Measurements from ENCODE around the gene PRKG1. TPM values are rescaled to one million over a fixed set of nuclear protein-coding genes. Genes with fewer than 3 reads are reported as not detected.

Gene PRKG1
- total RNA-seq, 1 experiment from 2014 or later, result 10.4 TPM

DNA sequence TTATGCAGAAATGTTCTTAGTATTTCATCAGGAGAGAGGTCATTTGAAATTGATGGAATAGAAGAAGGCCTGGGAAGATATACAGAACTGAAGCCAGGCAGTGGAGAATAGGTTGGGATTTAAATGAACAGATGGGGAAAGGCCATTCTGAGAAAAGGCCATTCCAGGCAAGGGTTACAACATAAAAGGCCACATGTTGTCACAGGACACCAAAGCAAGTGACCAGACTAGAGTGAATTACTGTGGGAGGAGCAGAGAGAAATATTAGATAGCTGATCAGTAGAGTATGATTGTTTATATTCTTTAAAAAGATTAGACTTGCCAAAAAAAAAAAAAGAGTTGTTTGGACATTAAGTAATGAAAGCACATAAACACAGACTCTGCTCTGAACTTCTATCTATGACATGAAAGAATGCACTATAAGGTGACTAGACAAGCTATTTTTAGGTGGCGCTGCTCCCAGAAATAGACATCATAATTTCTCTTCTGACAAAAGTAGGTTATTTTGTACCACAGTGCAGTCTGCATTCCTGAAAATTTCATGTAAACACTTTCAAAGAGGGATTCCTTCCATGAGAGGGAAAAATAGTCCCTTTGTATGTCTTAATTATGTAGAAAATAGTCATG, 1184.6 kb downstream of the PRKG1 start:
- Histone ChIP-seq H3K4ac (ENCODE audit: low read depth, low read length) (no peak overlapping the region), H3K27ac (ENCODE audit: insufficient read length, low read depth, low read length) (no peak overlapping the region), H3K4me2 (ENCODE audit: insufficient read depth, insufficient read length, low read length) (no peak overlapping the region), H3K23ac (ENCODE audit: insufficient read length, low read depth, low read length) (no peak overlapping the region), H4K8ac (replicated peaks; ENCODE audit: insufficient read length, low read depth, low read length) (no peak overlapping the region), H2AFZ (ENCODE audit: low read length) (no peak overlapping the region), H3T11ph (ENCODE audit: low read length) (no peak overlapping the region), H4K20me1 (ENCODE audit: control insufficient read depth, insufficient read depth, insufficient read length) (no peaks in the 10 kb centered on the region), H2AK5ac (ENCODE audit: insufficient read length, low read length) (no peak overlapping the region), H3K79me2 (ENCODE audit: insufficient read depth, low read length) (no peaks in the 10 kb centered on the region), H3K9ac (ENCODE audit: extremely low read depth, insufficient read length, low read length) (no peak overlapping the region), H2BK5ac (ENCODE audit: insufficient read length, low read length) (no peak overlapping the region), H3K79me1 (ENCODE audit: insufficient read depth, low read depth, low read length, poor library complexity, severe bottlenecking) (no peaks in the 10 kb centered on the region), H3K56ac (ENCODE audit: insufficient read length, low read depth, low read length) (no peak overlapping the region), H3K14ac (ENCODE audit: insufficient read depth, low read length) (no peak overlapping the region), H2BK15ac (ENCODE audit: low read depth, low read length) (no peak overlapping the region), H3K9me3 (ENCODE audit: control insufficient read depth, low read depth, low read length) (no peaks in the 10 kb centered on the region), H3K23me2 (ENCODE audit: insufficient read length, low read depth, low read length, poor library complexity, severe bottlenecking) (no peaks in the 10 kb centered on the region), H3K27me3 (ENCODE audit: insufficient read depth, low read length) (no peaks in the 10 kb centered on the region), H2BK120ac (ENCODE audit: low read depth, low read length, poor library complexity, severe bottlenecking) (no peak overlapping the region), H4K5ac (ENCODE audit: insufficient read length, low read depth, low read length) (no peak overlapping the region), H4K91ac (ENCODE audit: insufficient read length, low read depth, low read length) (no peak overlapping the region), H3K18ac (ENCODE audit: insufficient read length, low read depth, low read length) (no peak overlapping the region), H2BK20ac (ENCODE audit: low read depth, low read length, poor library complexity, severe bottlenecking) (no peak overlapping the region), H3K4me1 (ENCODE audit: insufficient read depth, low read length) (peaks cover 3% of the 10 kb centered on the region; the same call in 1 of the 2 replicates), H2BK12ac (ENCODE audit: insufficient read length, low read depth, low read length) (no peak overlapping the region)
- Mint-ChIP-seq H3K4me1 (peaks cover 6 to 8% of the 10 kb centered on the region in 2 experiments), H3K9me3 (no peaks in the 10 kb centered on the region), H3K36me3 (ENCODE audit: insufficient read depth in 1 of 3, low read depth in 3 of 3) (no peaks in the 10 kb centered on the region), H3K27ac (no peak overlapping the region), H3K27me3 (ENCODE audit: low read depth) (no peaks in the 10 kb centered on the region), H3K4me3 (no peak overlapping the region)
- no CpG with 5 or more reads among the region's 1 CpG for whole genome bisulfite sequencing (ENCODE audit: extremely low coverage, insufficient read length, low lambda C conversion rate)
- TF ChIP-seq, protein P1, sequence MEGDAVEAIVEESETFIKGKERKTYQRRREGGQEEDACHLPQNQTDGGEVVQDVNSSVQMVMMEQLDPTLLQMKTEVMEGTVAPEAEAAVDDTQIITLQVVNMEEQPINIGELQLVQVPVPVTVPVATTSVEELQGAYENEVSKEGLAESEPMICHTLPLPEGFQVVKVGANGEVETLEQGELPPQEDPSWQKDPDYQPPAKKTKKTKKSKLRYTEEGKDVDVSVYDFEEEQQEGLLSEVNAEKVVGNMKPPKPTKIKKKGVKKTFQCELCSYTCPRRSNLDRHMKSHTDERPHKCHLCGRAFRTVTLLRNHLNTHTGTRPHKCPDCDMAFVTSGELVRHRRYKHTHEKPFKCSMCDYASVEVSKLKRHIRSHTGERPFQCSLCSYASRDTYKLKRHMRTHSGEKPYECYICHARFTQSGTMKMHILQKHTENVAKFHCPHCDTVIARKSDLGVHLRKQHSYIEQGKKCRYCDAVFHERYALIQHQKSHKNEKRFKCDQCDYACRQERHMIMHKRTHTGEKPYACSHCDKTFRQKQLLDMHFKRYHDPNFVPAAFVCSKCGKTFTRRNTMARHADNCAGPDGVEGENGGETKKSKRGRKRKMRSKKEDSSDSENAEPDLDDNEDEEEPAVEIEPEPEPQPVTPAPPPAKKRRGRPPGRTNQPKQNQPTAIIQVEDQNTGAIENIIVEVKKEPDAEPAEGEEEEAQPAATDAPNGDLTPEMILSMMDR (conservative IDR thresholded peaks at IDR 0.05), result no peak
- DNase-seq, result no peak

Data from H9 (cell line).